Neural cell (in vitro differentiated cells): ENCODE measurements around the gene SCRG1. TPM values are rescaled to one million over a fixed set of nuclear protein-coding genes. Genes with fewer than 3 reads are reported as not detected.
A peak's percentile ranks its signal among the peaks of the same experiment; 100 is the strongest.

Source experiments
- H2AFZ ChIP-seq: fragments of 200-600, 300-800 bp; sonication (generic), shearing (Covaris generic); 2 replicates; pipeline ENCODE4 v1.6.0; 2014; ENCODE audit warnings: low read depth, mild to moderate bottlenecking, antibody characterized with exemption, low read length, moderate library complexity
- H3F3A ChIP-seq: fragments of 200-600 bp; shearing (Covaris generic); 2 replicates; pipeline ENCODE4 v1.6.1; 2016; ENCODE audit warnings: mild to moderate bottlenecking, moderate library complexity, mixed read lengths, antibody characterized with exemption, low read length; ENCODE audit not compliant: insufficient read depth, poor library complexity, severe bottlenecking
- H3K27ac ChIP-seq: fragments of 200-600, 300-800 bp; sonication (generic), shearing (Covaris generic); 2 replicates; pipeline ENCODE4 v1.5.1; 2014; ENCODE audit warnings: mild to moderate bottlenecking, low read length, moderate library complexity
- H3K27me3 ChIP-seq: fragments of 300-800, 200-600 bp; sonication (generic), shearing (Covaris generic); 2 replicates; pipeline ENCODE4 v1.6.0; 2014; ENCODE audit warnings: mild to moderate bottlenecking, low read depth, low read length, moderate library complexity; ENCODE audit not compliant: insufficient read depth
- H3K36me3 ChIP-seq: fragments of 300-800, 200-600 bp; sonication (generic), shearing (Covaris generic); 2 replicates; pipeline ENCODE4 v1.5.1; 2014; ENCODE audit warnings: mild to moderate bottlenecking, antibody characterized with exemption, low read length, moderate library complexity; ENCODE audit not compliant: insufficient read depth
- H3K4me2 ChIP-seq: fragments of 300-800, 200-600 bp; sonication (generic), shearing (Covaris generic); 2 replicates; pipeline ENCODE4 v1.6.0; 2014; ENCODE audit warnings: mild to moderate bottlenecking, low read length
- H3K4me3 ChIP-seq: fragments of 300-800, 200-600 bp; sonication (generic), shearing (Covaris generic); 2 replicates; pipeline ENCODE4 v1.5.1; 2014; ENCODE audit warnings: mild to moderate bottlenecking, low read length, moderate library complexity
- H3K79me2 ChIP-seq: fragments of 200-600 bp; shearing (Covaris generic); replicated peaks from 2 replicates; pipeline ENCODE4 v1.6.0; 2014; ENCODE audit warnings: mild to moderate bottlenecking, low read length, moderate library complexity; ENCODE audit not compliant: insufficient read depth
- H3K9ac ChIP-seq: fragments of 300-800, 200-600 bp; sonication (generic), shearing (Covaris generic); 2 replicates; pipeline ENCODE4 v1.6.1; 2016; ENCODE audit warnings: mild to moderate bottlenecking, low read length, mixed read lengths
- H3K9me2 ChIP-seq: fragments of 200-600 bp; shearing (Covaris generic); 2 replicates; pipeline ENCODE4 v1.6.1; 2016; ENCODE audit warnings: mild to moderate bottlenecking, low read length, mixed read lengths; ENCODE audit not compliant: insufficient read depth
- H3K9me3 ChIP-seq: fragments of 200-600, 300-800 bp; sonication (generic), shearing (Covaris generic); 2 replicates; pipeline ENCODE4 v1.6.1; 2016; ENCODE audit warnings: mild to moderate bottlenecking, mixed run types, low read length, moderate library complexity, mixed read lengths
- H4K20me1 ChIP-seq: fragments of 200-600 bp; shearing (Covaris generic); 2 replicates; pipeline ENCODE4 v1.6.1; 2016; ENCODE audit warnings: mild to moderate bottlenecking, mixed run types; ENCODE audit not compliant: insufficient read depth
- CTCF ChIP-seq: fragments of 450-650 bp; IDR thresholded peaks from 2 replicates; pipeline ENCODE4 v1.5.1; 2014; ENCODE audit warnings: antibody characterized with exemption, mild to moderate bottlenecking, moderate library complexity; ENCODE audit not compliant: poor library complexity, severe bottlenecking
- EP300 ChIP-seq: fragments of 450-650 bp; conservative IDR thresholded peaks from 2 replicates; pipeline ENCODE4 v1.6.1; 2014; ENCODE audit warnings: antibody characterized with exemption, mild to moderate bottlenecking, moderate library complexity; ENCODE audit not compliant: poor library complexity, severe bottlenecking
- EZH2 ChIP-seq: fragments of 200-600, 300-800 bp; shearing (Covaris generic), sonication (generic); IDR thresholded peaks from 2 replicates; pipeline ENCODE4 v1.6.1; 2014; ENCODE audit warnings: antibody characterized with exemption, low read length, borderline replicate concordance, mild to moderate bottlenecking; ENCODE audit not compliant: insufficient read depth, poor library complexity, severe bottlenecking
- MXI1 ChIP-seq: fragments of 450-650 bp; conservative IDR thresholded peaks from 2 replicates; pipeline ENCODE4 v1.6.1; 2014; ENCODE audit warnings: antibody characterized with exemption, mild to moderate bottlenecking; ENCODE audit not compliant: poor library complexity, severe bottlenecking
- POLR2AphosphoS5 ChIP-seq: IDR thresholded peaks from 2 replicates; pipeline ENCODE4 v1.6.1; 2012
- RAD21 ChIP-seq: fragments of 450-650 bp; conservative IDR thresholded peaks from 2 replicates; pipeline ENCODE4 v1.6.1; 2014; ENCODE audit warnings: antibody characterized with exemption, mild to moderate bottlenecking, moderate library complexity
- REST ChIP-seq: IDR thresholded peaks from 2 replicates; pipeline ENCODE4 v1.6.1; 2012; ENCODE audit warnings: borderline replicate concordance
- SMC3 ChIP-seq: fragments of 450-650 bp; conservative IDR thresholded peaks from 2 replicates; pipeline ENCODE4 v1.6.1; 2014; ENCODE audit warnings: antibody characterized with exemption, mild to moderate bottlenecking, moderate library complexity; ENCODE audit not compliant: poor library complexity
- TAF1 ChIP-seq: IDR thresholded peaks from 2 replicates; pipeline ENCODE4 v1.6.1; 2012; ENCODE audit warnings: low read depth
- polyA plus RNA-seq: library from polyadenylated mRNA; depleted of rRNA; stranded (reverse); fragments of >200 nt; gene quantifications from 2 replicates; pipeline ENCODE4 v1.2.3, GENCODE V29; 2014

The SCRG1 gene
- polyA plus RNA-seq, 1 donor from 2014 or later, result 0.42 TPM

DNA sequence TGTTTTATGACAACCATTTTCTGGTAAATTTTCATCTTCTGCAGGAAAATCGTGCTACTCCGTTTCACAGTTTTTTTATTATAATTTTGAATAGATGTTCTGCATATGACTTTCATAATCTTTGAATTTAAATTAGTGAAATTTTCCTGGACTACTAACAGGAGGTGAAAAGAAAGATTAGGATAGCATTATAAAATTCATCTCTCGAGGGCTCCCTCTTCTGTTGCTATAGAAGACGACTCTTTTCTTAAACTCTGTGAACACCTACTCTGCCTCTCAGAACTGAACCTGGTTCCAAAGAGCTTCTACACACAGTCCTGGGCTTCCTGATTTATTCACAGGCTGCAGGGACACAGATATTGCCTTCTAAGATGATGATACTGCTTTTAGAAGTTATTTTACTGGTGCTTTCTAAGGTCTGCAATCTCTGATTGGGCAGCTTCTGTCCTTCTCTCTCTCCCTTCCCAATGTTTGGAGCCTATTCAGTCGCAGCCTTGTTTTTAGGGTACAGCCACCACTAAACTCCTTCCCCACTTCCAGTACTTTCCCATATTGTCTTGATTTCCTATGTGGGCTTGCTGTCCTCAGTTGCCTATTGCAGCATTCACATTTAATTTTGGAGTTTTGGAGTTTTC lies 38.2 kb downstream of the SCRG1 start:
- no peaks in the 10 kb centered on the region for H3F3A ChIP-seq
- H3K4me2 ChIP-seq, result no peak overlapping the region
- no peak overlapping the region for H3K9ac ChIP-seq
- TF ChIP-seq CTCF (peak; percentile 29), REST (no peak)
- no peaks in the 10 kb centered on the region for H3K79me2 ChIP-seq
- no peaks in the 10 kb centered on the region for H3K9me3 ChIP-seq
- no peaks in the 10 kb centered on the region for H4K20me1 ChIP-seq
- no peak overlapping the region for H2AFZ ChIP-seq
- no peaks in the 10 kb centered on the region for H3K27me3 ChIP-seq
- H3K4me3 ChIP-seq, result no peak overlapping the region
- no peak overlapping the region for H3K27ac ChIP-seq
- H3K9me2 ChIP-seq, result no peaks in the 10 kb centered on the region
- no peaks in the 10 kb centered on the region for H3K36me3 ChIP-seq

- Histone ChIP-seq H3K4me2 (no peak overlapping the region), H3K27ac (no peak overlapping the region), H3K4me3 (no peak overlapping the region), H3K79me2 (no peaks in the 10 kb centered on the region), H3K27me3 (no peaks in the 10 kb centered on the region), H3K9me2 (no peaks in the 10 kb centered on the region), H3K36me3 (no peaks in the 10 kb centered on the region), H3K9ac (no peak overlapping the region), H4K20me1 (no peaks in the 10 kb centered on the region), H3F3A (no peaks in the 10 kb centered on the region), H2AFZ (no peak overlapping the region), H3K9me3 (no peaks in the 10 kb centered on the region)
- no peak for TF ChIP-seq REST
- no peak for TF ChIP-seq CTCF
- TF ChIP-seq EP300, result no peak
- TF ChIP-seq EZH2, result no peak
- no peak for TF ChIP-seq RAD21
- no peak for TF ChIP-seq SMC3
- TF ChIP-seq MXI1, result no peak
- TF ChIP-seq TAF1, result no peak
- TF ChIP-seq POLR2AphosphoS5, result no peak
These were observed 41.0 kb downstream of the SCRG1 start for GRCh38 chr4:173357939-173358338.
